NCI-H1417 (cell line): ENCODE results near the gene EML4.

ENCODE experiments used
- DNase-seq, 3 experiments: peaks; one replicate each; lab custom pipeline; 2025; lab: John Stamatoyannopoulos, UW

EML4 gene

GRCh38 chr2:42300527-42300926, 131.4 kb downstream of the EML4 start:
- DNase-seq: no peak

DNA sequence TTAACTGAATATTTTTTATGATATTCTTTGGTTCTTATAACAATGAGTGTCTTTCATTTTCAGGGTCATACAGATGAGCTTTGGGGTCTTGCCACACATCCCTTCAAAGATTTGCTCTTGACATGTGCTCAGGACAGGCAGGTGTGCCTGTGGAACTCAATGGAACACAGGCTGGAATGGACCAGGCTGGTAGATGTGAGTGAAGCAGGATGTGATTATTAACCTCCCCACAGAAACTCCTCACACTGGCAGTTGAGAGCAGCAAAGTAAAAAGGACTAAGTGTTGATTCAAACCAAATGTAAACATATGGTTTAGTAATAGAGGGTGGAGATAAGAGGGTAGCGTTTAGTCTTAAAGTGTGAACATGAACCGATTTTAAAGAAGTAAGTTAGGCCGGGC, 134.1 kb downstream of the EML4 start:
- DNase-seq: no peak

- no peak for DNase-seq
Observed at GRCh38 chr2:42304059-42304713, 135.0 kb downstream of the EML4 start.

GRCh38 chr2:42307180-42307579, 138.0 kb downstream of the EML4 start:
- DNase-seq: no peak

DNA sequence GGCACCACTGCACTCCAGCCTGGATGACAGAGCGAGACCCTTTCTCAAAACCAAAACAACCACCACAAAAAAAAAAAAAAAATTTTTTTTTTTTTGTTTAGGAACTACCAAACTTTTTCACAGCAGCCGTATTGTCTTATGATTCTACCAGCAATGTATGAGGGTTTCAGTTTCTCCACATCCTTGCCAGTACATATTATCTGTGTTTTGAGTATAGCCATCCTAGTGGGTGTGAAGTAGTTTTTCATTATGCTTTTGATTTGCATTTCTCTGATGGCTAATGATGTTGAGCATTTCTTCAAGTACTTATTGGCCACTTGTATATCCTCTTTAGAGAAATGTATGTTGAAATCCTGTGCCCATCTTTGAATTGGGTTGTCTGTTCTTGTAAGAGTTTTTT, 140.2 kb downstream of the EML4 start:
- DNase-seq: no peak

DNA sequence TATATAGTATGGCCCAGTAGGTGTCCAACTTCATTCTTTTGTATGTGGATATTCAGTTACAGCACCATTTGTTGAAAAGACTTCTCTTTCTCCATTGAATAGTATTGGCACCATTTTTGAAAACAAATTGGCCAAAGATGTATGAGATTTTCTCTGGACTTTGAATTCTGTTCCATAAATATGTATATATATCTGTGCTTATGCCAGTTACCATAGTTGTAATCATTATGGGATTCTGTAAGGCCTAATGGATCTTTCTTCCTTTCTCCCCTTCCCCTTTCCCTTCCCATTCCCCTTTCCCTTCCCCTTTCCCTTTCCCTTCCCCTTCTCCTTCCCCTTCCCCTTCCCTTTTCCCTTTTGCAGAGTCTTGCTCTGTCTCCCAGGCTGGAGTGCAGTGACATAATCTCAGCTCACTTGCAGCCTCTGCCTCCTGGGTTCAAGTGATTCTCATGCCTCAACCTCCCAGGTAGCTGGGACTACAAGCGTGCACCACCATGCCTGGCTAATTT, 140.9 kb downstream of the EML4 start:
- DNase-seq: no peak

- DNase-seq: peak in 1 of 3 experiments; percentile 8
Observed at GRCh38 chr2:42312106-42312505, 143.0 kb downstream of the EML4 start.

GRCh38 chr2:42314892-42315468, 145.8 kb downstream of the EML4 start:
- DNase-seq: no peak

GRCh38 chr2:42315844-42316470, 146.8 kb downstream of the EML4 start:
- no peak for DNase-seq

- DNase-seq: no peak
Observed at GRCh38 chr2:42316910-42317309, 147.8 kb downstream of the EML4 start.

DNA sequence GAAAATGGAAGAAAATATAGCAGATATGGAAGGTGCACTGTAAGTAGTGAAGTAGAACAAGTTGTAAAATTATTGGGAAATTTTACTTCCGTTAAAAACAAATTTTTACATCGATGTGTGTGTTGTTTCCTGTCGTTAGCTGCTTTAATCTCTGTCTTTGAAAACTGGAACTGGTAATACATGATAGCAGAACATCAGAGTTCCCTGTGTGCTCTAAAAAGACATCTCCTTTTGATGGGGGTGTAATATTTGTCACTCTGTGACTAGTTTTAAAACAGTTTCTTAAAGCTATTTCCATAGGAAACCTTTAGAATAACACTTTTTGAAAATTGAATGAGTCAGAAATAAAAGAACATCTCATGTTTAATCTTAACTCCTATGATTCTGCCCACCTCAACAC, 148.3 kb downstream of the EML4 start:
- DNase-seq: no peak

- no peak for DNase-seq
Observed at GRCh38 chr2:42317945-42318344, 148.8 kb downstream of the EML4 start.

DNA sequence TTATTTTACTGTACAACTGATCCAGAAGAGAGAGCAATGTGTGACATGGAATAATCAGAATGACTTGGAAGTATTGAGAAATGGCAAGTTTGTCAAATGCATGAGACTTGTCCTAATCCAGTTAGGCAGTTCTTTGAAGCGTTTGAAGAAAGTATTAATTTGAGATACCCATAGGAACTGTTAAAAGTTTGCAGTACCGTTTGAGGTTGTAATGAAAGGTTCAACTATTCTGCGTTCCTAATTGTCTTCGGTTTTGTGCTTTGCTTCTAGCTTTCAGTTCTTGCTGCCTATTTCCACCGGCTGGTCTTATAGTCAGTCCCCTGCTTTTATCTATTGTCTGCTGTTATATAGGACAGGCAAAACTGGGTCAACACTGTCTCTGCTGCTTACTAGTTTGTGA, 150.1 kb downstream of the EML4 start:
- no peak for DNase-seq

DNA sequence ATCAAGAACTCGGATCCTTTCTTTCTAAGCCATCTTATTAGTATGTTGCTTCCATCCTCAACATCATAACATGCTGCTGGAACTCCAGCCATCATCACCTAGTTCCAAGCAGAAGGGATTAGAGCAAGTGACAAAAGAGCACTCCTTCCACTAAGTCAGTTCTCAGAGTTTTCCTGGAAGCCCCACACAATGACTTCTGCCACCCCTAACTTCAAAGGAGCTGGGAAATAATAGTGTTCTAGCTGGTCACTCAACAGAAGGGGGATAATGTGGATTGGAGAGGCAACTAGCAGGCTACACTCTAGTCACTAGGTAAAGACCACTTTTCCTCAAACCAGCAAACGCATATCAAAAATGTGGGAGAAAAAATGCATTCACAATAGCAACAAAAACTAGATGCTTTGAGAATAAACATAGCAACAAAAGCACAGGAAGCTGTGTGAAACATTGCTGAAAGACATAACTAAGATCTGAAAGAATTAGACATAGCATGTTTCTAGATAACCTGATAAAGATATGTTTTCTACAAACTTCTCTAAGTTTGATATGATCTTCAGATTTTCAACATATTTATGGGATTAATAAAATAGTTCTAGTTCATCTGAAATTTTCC, 152.4 kb downstream of the EML4 start:
- DNase-seq: no peak

DNA sequence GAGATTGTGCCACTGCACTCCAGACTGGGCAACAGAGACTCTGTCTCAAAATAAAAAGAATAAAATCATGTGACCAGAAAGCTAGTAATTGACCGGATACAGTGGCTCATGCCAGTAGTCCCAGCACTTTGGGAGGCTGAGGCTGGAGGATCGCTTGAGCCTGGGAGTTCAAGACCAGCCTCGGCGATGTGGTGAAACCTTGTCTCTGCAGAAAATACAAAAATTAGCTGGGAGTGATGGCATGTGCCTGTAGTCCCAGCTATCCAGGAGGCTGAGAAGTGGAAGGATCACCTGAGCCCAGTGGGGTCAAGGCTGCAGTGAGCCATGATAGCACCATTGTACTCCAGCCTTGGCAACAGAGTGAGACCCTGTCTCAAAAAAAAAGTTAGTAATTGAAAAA, 155.1 kb downstream of the EML4 start:
- no peak for DNase-seq

GRCh38 chr2:42324949-42325348, 155.8 kb downstream of the EML4 start:
- DNase-seq: no peak

- no peak for DNase-seq
Observed at GRCh38 chr2:42325609-42326008, 156.5 kb downstream of the EML4 start.

- DNase-seq: peak in 1 of 3 experiments; percentile 57
Observed at GRCh38 chr2:42327125-42327524, 158.0 kb downstream of the EML4 start.

DNA sequence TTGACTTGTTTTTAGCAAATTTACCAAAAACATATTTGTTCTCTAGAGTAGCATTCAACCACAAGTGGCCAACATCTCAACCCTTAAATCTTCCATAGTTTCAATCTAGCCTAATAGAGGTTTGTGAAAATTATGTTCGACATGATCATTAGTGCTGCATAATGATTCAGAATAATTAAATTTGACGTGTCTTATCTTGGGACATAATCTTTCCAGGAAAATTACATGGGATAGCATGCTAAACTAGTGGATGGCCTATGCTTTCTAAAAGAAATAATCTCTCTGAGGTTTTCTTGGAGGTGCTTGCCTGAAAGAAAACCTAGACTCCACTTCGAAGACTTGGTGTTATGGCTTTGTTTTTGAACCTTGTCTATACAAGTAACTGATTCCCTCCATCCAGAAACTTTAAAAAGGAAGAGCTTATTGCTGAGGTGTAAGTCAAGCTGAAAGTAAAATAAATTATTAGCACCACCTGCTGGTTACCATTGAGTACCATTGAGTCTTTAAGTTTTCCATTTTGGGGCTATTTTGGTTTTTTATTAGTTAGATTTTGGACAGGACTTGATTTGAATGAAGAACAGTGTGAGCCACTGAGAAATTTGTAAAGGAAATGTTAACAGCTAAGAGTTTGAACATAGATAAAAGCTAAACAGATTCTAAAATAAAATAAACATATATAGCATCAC, 159.1 kb downstream of the EML4 start:
- DNase-seq: peak in 1 of 3 experiments; percentile 53

DNA sequence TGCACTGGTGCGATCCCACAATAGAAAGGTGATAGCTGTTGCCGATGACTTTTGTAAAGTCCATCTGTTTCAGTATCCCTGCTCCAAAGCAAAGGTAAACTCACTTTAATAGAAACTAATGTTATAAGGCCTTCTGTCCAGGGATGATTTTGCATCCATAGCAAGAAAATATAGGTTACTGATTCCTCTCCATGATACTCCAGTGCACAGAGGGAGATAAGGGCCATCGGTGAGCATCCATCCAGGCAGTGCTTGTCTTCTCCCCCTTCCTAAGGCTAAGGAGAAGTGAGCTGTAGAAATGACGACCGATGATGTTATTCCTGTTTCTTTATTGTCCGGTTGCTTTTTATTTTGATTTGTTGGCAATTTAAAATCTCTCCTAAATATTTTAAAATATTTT, 159.8 kb downstream of the EML4 start:
- DNase-seq: no peak

DNA sequence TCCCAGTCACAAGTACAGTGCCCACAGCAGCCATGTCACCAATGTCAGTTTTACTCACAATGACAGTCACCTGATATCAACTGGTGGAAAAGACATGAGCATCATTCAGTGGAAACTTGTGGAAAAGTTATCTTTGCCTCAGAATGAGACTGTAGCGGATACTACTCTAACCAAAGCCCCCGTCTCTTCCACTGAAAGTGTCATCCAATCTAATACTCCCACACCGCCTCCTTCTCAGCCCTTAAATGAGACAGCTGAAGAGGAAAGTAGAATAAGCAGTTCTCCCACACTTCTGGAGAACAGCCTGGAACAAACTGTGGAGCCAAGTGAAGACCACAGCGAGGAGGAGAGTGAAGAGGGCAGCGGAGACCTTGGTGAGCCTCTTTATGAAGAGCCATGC, 160.6 kb downstream of the EML4 start:
- DNase-seq: no peak

DNA sequence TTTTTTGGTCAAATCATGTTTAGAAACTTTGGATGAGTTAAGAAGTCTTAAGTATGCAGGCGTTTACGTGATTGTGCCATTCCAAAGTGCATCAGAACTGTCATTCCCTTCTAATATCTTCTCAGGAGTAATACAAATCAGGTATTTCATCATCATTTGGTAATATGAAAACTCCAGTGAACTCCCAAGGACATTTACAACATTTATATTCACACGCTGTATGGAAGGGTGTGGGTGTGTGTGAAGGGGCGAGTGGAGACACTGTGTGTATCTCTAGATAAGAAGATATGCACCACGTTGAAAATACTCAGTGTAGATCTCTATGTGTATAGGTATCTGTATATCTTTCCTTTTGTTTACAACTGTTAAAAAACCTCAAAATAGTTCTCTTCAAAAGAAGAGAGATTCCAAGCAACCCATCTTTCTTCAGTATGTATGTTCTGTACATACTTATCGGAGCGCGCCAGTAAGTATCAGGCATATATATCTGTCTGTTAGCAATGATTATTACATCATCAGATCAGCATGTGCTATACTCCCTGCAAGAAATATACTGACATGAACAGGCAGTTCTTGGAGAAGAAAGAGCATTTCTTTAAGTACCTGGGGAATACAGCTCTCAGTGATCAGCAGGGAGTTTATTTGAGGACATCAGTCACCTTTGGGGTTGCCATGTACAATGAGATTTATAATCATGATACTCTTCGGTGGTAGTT, 162.6 kb downstream of the EML4 start:
- no peak for DNase-seq
